ENCODE data around the gene NXPH4.

NXPH4 gene

DNA sequence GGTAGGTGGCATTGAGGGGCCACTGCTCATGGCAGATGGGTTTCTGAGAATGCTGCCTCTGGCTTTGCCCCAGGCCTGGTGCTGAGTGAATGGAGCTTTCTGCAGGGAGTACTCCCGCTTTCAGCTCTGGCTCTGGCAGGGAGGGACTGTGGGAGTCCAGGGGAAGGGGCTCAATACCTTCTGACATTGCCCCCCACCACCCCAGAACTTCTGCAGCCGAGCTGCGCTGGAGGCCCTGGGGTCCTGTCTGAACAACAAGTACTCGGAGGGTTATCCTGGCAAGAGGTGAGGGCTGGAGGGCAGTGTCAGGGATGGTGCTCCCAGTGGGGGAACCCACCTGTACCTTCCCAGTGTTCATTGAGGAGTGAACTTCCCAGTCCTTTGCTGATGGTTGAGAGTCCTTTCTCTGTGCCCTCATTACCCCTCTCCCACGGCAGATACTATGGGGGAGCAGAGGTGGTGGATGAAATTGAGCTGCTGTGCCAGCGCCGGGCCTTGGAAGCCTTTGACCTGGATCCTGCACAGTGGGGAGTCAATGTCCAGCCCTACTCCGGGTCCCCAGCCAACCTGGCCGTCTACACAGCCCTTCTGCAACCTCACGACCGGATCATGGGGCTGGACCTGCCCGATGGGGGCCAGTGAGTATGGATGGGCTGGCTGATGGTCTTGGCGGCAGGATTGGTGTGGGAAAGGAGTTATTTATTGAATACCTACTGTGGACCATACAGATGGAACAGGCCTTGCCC, 14.9 kb downstream of the NXPH4 start:
- H3K27me3 Mint-ChIP-seq: peaks cover 32% of the 10 kb centered on the region
- H3K36me3 Mint-ChIP-seq (ENCODE audit: low read depth): peaks cover 44% of the 10 kb centered on the region
- H3K4me1 Mint-ChIP-seq (ENCODE audit: low read depth): peaks cover 75% of the 10 kb centered on the region
- no peak overlapping the region for H3K4me3 Mint-ChIP-seq
- H3K27ac Mint-ChIP-seq: no peak overlapping the region
- H3K9me3 Mint-ChIP-seq: no peaks in the 10 kb centered on the region
- intact Hi-C loops (cut with micrococcal nuclease): no loop called here

DNA sequence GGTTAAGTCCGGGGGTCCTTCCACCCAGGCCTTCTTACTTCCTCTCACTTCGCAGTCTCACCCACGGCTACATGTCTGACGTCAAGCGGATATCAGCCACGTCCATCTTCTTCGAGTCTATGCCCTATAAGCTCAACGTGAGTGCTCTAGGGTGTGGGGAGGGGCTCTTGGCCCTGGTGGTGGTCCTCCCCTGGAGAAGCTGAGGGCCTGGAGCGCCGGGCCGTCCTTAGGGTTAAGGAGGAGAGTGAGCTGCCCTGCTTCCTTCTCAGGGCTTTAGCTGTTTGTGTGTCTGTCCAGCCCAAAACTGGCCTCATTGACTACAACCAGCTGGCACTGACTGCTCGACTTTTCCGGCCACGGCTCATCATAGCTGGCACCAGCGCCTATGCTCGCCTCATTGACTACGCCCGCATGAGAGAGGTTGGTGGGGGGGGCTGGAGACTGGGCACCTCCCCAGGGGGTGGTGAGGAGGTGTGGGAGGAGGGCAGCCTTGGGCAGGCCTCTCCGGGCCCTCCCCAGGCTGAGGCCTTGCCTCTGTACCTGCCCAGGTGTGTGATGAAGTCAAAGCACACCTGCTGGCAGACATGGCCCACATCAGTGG, 15.7 kb downstream of the NXPH4 start:
- Mint-ChIP-seq H3K36me3 (ENCODE audit: low read depth) (peaks cover 44% of the 10 kb centered on the region), H3K9me3 (no peaks in the 10 kb centered on the region), H3K4me3 (no peak overlapping the region), H3K4me1 (ENCODE audit: low read depth) (peaks cover 67% of the 10 kb centered on the region), H3K27me3 (peaks cover 32% of the 10 kb centered on the region), H3K27ac (no peak overlapping the region)
- intact Hi-C loops (cut with micrococcal nuclease): no loop called here

DNA sequence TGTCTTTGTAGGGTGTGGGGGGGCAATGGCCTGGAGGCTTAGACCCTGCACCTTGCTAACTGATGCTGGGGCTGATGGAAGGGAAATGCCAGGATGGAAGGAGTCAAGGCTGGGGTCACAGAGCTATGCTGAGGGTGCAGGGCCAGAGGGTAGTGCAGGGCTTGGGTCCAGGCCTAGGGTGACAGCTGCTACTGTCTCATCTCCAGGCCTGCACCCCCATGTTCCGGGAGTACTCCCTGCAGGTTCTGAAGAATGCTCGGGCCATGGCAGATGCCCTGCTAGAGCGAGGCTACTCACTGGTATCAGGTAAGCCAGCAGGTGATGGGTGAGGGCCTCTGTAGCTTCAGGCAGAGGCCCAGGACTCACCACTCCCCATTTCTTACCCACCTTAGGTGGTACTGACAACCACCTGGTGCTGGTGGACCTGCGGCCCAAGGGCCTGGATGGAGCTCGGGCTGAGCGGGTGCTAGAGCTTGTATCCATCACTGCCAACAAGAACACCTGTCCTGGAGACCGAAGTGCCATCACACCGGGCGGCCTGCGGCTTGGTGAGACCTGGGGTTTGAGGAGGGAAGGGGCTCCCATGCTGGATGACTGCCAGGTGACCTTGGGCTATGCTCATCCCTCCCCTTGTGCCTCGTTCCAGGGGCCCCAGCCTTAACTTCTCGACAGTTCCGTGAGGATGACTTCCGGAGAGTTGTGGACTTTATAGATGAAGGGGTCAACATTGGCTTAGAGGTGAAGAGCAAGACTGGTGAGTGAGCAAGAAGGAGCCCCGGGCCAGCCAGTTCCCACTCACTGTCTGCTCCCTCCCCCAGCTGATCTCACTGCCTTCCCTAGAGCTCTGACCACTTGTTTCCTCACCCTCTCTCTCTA, 17.0 kb downstream of the NXPH4 start:
- Mint-ChIP-seq H3K36me3 (ENCODE audit: low read depth) (peaks cover 44% of the 10 kb centered on the region), H3K9me3 (no peaks in the 10 kb centered on the region), H3K27me3 (peaks cover 38% of the 10 kb centered on the region), H3K4me1 (ENCODE audit: low read depth) (peaks cover 71% of the 10 kb centered on the region), H3K4me3 (peak overlapping the region; percentile 48), H3K27ac (peak overlapping the region; percentile 80)
- intact Hi-C loops (cut with micrococcal nuclease): no loop called here

DNA sequence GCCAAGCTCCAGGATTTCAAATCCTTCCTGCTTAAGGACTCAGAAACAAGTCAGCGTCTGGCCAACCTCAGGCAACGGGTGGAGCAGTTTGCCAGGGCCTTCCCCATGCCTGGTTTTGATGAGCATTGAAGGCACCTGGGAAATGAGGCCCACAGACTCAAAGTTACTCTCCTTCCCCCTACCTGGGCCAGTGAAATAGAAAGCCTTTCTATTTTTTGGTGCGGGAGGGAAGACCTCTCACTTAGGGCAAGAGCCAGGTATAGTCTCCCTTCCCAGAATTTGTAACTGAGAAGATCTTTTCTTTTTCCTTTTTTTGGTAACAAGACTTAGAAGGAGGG, 17.6 kb downstream of the NXPH4 start:
- Mint-ChIP-seq H3K4me3 (peak overlapping the region; percentile 48), H3K4me1 (ENCODE audit: low read depth) (peaks cover 69% of the 10 kb centered on the region), H3K27ac (peak overlapping the region; percentile 80), H3K36me3 (ENCODE audit: low read depth) (peaks cover 44% of the 10 kb centered on the region), H3K27me3 (peaks cover 41% of the 10 kb centered on the region), H3K9me3 (no peaks in the 10 kb centered on the region)
- intact Hi-C loops (cut with micrococcal nuclease): no loop called here

DNA sequence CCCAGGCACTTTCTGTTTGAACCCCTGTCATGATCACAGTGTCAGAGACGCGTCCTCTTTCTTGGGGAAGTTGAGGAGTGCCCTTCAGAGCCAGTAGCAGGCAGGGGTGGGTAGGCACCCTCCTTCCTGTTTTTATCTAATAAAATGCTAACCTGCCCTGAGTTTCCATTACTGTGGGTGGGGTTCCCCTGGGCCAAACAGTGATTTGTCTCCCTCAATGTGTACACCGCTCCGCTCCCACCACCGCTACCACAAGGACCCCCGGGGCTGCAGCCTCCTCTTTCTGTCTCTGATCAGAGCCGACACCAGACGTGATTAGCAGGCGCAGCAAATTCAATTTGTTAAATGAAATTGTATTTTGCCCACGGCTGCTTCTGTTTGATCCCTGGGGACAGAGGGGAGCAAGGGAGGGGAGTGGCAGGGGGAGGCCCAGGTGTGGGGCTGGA, 18.0 kb downstream of the NXPH4 start:
- Mint-ChIP-seq H3K36me3 (ENCODE audit: low read depth) (peaks cover 42% of the 10 kb centered on the region), H3K27ac (peak overlapping the region; percentile 80), H3K9me3 (no peaks in the 10 kb centered on the region), H3K27me3 (peaks cover 45% of the 10 kb centered on the region), H3K4me1 (ENCODE audit: low read depth) (peaks cover 70% of the 10 kb centered on the region), H3K4me3 (peak overlapping the region; percentile 48)
- intact Hi-C loops (cut with micrococcal nuclease): no loop called here

DNA sequence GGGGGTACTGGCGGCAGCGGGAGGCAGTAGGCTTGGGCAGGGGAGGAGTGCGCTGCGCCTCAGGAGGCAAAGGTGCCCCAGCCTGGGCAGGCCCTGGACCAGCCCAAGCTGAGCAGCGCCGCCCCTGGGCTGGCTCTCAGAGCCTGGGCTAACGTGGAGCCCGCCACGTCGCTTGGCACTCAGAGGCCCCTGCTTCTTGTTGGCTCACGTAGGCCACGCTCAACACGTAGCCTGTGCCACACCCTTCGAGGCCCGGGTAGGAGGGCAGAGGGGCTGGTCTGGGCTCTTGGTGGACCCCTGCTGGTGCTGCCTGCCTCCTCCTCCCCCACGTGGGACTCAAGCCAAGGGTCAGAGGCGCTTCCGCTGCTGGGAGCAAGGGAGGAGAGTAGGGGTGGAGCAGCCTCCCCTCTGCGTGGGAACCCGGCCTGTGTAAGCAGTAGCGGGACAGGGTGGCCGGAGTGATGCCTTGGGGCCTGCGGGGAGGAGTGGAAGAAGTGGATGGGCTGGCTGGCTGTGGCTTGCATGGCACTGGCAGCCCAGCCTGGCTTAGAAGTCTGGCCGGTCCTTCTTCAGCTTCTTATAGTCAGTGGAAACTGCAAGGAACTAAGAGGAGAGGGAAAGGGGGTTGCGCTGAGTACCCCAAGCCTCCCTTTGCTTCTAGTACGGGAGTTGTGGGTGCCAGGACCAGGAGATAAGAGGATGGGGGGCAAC, 18.6 kb downstream of the NXPH4 start:
- intact Hi-C loops (cut with micrococcal nuclease): no loop called here
- peaks cover 70% of the 10 kb centered on the region for H3K4me1 Mint-ChIP-seq (ENCODE audit: low read depth)
- H3K9me3 Mint-ChIP-seq: no peaks in the 10 kb centered on the region
- no peak overlapping the region for H3K4me3 Mint-ChIP-seq
- peaks cover 36% of the 10 kb centered on the region for H3K36me3 Mint-ChIP-seq (ENCODE audit: low read depth)
- H3K27ac Mint-ChIP-seq: no peak overlapping the region
- peaks cover 50% of the 10 kb centered on the region for H3K27me3 Mint-ChIP-seq

DNA sequence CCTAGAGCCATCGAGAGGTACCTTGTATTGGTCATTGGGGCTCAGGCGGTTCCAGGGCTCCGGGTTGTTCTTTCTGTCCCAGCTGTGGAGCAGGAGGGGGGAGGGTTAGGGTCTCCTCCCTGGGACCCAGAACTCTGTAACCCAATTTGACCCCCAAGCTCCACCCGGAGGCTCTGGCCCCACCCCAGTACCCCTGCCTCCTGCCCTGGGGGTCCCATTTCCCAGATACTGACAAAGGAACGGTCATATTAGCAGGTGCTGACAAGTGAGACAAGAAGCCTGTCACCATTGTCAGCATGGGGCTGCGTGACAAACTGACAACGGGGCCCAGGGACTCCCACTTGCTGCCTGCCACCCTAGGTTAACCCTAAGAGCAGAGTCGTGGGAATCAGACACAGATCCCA, 19.1 kb downstream of the NXPH4 start:
- Mint-ChIP-seq H3K9me3 (no peaks in the 10 kb centered on the region), H3K36me3 (ENCODE audit: low read depth) (peaks cover 35% of the 10 kb centered on the region), H3K27ac (no peak overlapping the region), H3K4me1 (ENCODE audit: low read depth) (peaks cover 70% of the 10 kb centered on the region), H3K27me3 (peaks cover 56% of the 10 kb centered on the region), H3K4me3 (no peak overlapping the region)
- intact Hi-C loops (cut with micrococcal nuclease): no loop called here

DNA sequence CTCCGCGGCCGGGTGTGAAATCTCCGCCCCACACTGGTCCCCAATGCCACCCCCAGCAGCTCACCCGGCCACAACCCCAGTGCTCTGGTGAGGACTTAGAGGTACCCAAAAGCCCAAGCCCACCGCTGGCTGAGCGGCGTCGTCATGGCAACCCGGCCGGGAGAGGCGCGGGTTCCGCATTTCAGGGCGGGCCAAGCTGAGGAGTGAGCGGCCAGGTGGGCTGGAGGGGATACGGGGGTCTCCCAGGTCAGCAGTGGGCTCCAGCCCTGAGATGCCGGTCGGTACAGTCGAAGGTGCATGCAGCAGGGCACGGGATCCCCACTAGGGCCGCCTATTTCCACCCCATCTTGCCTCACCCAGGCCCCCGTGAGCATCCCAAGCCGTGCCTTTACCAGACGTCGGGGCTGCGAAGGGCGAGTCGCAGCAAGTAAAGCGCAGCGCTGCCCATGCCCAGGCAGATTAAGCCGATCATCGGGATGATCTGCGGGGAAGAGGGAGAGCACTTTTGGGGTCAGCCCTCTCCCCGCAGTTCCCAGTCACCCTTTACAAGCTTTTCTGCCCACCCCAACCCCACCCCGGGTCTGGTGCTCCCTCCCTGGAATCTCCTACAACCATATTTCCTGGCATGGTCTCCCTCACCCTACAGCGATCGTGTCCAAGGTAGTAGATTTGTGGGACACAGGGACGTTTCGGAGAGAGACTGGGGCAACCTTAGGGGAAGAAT, 19.8 kb downstream of the NXPH4 start:
- Mint-ChIP-seq H3K27ac (no peak overlapping the region), H3K36me3 (ENCODE audit: low read depth) (peaks cover 31% of the 10 kb centered on the region), H3K4me3 (peak overlapping the region; percentile 28)

DNA sequence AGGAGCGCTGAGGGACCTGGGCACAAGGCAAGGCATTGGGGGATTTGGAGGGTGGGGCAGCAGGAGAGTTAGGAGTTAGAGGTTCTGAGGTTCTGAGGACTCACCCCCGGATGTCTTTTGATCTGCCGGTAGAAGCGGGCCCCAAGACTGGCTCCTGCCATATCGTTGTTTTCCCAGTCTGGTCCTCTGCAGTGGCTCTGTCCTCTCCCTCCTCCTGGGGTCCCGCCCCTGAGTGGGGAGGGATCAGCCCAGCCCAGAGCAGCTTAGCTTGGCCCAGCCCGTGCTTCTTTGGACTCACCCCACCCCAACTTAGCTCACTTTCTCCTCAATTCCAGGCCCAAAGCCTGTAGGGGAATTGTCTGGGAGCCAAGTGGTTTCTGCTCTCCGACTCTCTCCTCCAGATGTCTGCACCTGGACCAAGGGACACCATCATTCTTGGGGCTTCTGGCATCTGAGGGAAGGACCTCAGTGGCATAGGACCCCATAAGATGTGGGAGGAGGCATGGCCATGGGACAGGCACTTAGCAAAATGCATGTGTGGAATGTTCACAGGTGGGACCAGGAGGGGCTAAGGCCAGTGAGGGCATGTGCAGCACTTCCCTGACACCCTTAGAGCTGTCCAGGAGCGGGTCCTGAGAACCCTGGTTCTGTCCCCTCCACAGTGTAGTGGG, 20.5 kb downstream of the NXPH4 start:
- Mint-ChIP-seq H3K27me3 (peaks cover 69% of the 10 kb centered on the region), H3K27ac (no peak overlapping the region), H3K4me3 (no peak overlapping the region)

More for the DNA sequence above, 19.8 kb downstream of the NXPH4 start:
- intact Hi-C loops (cut with micrococcal nuclease): no loop called here
- Mint-ChIP-seq H3K9me3 (no peaks in the 10 kb centered on the region), H3K27me3 (peaks cover 62% of the 10 kb centered on the region), H3K4me1 (ENCODE audit: low read depth) (peaks cover 70% of the 10 kb centered on the region)

DNA sequence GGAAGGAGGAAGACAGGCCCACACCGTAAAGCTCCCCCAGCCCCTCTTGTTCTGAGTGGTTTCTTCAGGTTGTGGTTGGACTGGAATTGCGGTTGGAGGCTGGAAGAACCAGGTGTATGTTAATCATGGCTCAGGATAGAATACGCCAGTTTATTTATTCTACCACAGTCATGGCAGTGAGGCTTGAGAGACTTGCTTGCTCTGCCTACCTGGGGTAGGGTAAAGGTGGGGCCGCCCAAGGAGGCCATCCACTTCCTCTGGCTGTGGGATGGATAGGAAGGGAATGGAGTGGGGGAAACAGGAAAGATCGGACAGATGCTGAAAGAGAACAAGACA, 21.0 kb downstream of the NXPH4 start:
- Mint-ChIP-seq H3K27me3 (peaks cover 74% of the 10 kb centered on the region), H3K4me1 (ENCODE audit: low read depth) (peaks cover 77% of the 10 kb centered on the region), H3K9me3 (no peaks in the 10 kb centered on the region), H3K36me3 (ENCODE audit: low read depth) (peaks cover 19% of the 10 kb centered on the region), H3K4me3 (peak overlapping the region; percentile 11), H3K27ac (no peak overlapping the region)
- intact Hi-C loops (cut with micrococcal nuclease): no loop called here

More for the DNA sequence above, 20.5 kb downstream of the NXPH4 start:
- H3K36me3 Mint-ChIP-seq (ENCODE audit: low read depth): peaks cover 24% of the 10 kb centered on the region
- H3K9me3 Mint-ChIP-seq: no peaks in the 10 kb centered on the region
- intact Hi-C loops (cut with micrococcal nuclease): no loop called here
- peaks cover 72% of the 10 kb centered on the region for H3K4me1 Mint-ChIP-seq (ENCODE audit: low read depth)

DNA sequence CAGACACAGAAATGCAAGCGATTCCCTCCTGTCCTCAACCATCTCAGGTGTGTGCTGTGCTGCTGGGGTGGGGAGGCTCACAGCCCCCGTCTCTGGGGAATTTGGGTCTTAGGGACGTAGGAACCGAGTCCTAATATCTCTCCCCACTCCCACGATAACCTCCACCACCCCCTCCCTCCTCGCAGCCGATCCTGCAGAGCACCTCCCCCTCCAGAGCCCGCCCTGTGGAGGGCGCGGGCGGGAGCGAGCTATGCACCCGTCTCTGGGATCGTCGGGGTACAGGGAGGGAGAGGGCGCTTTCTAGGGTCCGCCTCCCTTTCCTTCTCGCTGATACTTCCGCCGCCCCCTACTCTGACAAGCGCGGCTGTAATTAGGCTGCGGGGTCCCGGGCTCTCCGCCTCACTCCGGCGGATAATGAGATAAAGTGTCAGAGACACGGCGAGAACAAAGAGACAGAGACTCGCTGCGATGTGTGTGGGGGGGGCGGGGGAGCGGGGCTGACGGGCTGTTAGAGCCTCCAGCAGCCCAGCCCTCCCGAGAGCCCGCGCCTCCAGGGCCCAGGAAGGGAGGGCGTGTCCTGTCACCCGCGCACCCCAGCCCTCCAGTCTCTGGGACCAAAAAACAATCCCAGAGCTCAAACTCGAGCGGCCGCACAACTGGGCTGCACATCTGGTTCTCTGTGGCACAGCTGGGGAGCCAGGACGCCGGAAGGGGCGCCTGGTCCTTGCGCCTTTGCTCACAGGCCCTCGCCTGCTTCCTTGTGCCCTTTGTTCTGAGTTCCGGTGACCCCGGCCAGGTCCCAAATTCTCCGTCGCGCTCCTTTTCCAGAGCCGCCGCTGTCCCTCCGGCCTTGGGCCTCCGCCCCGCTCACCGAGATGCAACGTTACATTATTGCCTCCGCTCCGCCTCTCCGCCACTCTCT, 21.6 kb downstream of the NXPH4 start:
- intact Hi-C loops (cut with micrococcal nuclease): no loop called here
- Mint-ChIP-seq H3K9me3 (no peaks in the 10 kb centered on the region), H3K4me3 (peak overlapping the region; percentile 70), H3K4me1 (ENCODE audit: low read depth) (peaks cover 77% of the 10 kb centered on the region), H3K36me3 (ENCODE audit: low read depth) (peaks cover 13% of the 10 kb centered on the region), H3K27me3 (peaks cover 81% of the 10 kb centered on the region), H3K27ac (peak overlapping the region; percentile 45)
